ENCODE data around the gene MCU. TPM values are rescaled to one million over a fixed set of nuclear protein-coding genes. Genes with fewer than 3 reads are reported as not detected.

MCU gene
- polyA plus RNA-seq, 1 of the 3 experiments (the other 2 are of a cell fraction): 20.6 TPM

GRCh38 chr10:72887043-72887442 lies 195.1 kb downstream of the MCU start:
- Histone ChIP-seq H2AFZ (ENCODE audit: low read depth) (no peak overlapping the region), H3K9ac (no peak overlapping the region), H3K79me2 (ENCODE audit: insufficient read depth) (no peaks in the 10 kb centered on the region), H3K9me3 (no peaks in the 10 kb centered on the region), H3K4me3 (ENCODE audit: low read depth in 2 of 2, low read length in 1 of 2) (no peak overlapping the region), H3F3A (replicated peaks; ENCODE audit: insufficient read depth) (peaks cover 8% of the 10 kb centered on the region), H4K20me1 (ENCODE audit: insufficient read depth) (no peaks in the 10 kb centered on the region), H3K27ac (ENCODE audit: low read depth in 2 of 2, low read length in 1 of 2) (no peak overlapping the region), H3K4me2 (no peak overlapping the region), H3K4me1 (ENCODE audit: control insufficient read depth in 1 of 2, insufficient read depth in 2 of 2, low read depth in 1 of 2, low read length in 1 of 2) (no peaks in the 10 kb centered on the region; a peak in 1 of 4 replicates), H3K27me3 (ENCODE audit: insufficient read depth) (no peaks in the 10 kb centered on the region), H3K9me2 (no peaks in the 10 kb centered on the region), H3K36me3 (replicated peaks in 1 of 2; ENCODE audit: control insufficient read depth in 1 of 2, insufficient read depth in 2 of 2, low read length in 1 of 2) (peaks cover 27 to 37% of the 10 kb centered on the region in 2 experiments)
- no peak for DNase-seq
- TF ChIP-seq TAF1 (IDR thresholded peaks at IDR 0.05; ENCODE audit: borderline replicate concordance, low read depth, low read length) (no peak), POLR2AphosphoS5 (IDR thresholded peaks at IDR 0.05; ENCODE audit: low read depth, low read length) (no peak), EZH2phosphoT487 (IDR thresholded peaks at IDR 0.05; ENCODE audit: borderline replicate concordance, low read depth) (no peak)
- TF ChIP-seq, protein P1, sequence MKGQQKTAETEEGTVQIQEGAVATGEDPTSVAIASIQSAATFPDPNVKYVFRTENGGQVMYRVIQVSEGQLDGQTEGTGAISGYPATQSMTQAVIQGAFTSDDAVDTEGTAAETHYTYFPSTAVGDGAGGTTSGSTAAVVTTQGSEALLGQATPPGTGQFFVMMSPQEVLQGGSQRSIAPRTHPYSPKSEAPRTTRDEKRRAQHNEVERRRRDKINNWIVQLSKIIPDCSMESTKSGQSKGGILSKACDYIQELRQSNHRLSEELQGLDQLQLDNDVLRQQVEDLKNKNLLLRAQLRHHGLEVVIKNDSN (IDR thresholded peaks at IDR 0.05; ENCODE audit: borderline replicate concordance, low read depth): no peak
- ChIA-PET CTCF (no interaction called here), POLR2A (no interaction called here)
- WGBS (ENCODE audit: low lambda C conversion rate): 86% methylated on average over 5 of the region's 5 CpGs

DNA sequence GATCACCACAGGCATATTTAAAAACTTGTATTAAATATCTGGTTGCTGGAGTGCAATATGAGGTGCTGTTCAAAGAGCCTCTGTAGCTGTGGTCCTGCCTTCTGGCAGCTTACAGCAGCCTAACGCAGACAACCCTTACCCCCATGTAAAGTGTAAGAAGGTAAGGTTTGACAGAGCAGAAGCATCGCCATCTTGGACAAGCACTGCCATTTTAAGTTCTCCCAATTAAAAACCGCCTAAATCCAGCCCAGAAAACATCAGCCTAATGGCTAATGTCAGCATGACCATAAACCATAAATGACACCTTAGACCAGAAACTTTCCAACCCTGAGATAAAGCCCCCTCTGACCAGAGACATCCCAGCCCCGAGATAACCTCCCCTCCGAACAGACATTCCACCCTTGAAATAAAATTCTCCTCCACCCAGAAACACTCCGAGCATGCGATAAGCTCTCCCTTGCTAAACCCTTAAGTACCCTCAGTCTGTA lies 196.3 kb downstream of the MCU start:
- no peaks in the 10 kb centered on the region for H4K20me1 ChIP-seq (ENCODE audit: insufficient read depth)
- H3K4me1 ChIP-seq (ENCODE audit: control insufficient read depth in 1 of 2, insufficient read depth in 2 of 2, low read depth in 1 of 2, low read length in 1 of 2): no peaks in the 10 kb centered on the region; a peak in 1 of 4 replicates
- H3K36me3 ChIP-seq (replicated peaks in 1 of 2; ENCODE audit: control insufficient read depth in 1 of 2, insufficient read depth in 2 of 2, low read length in 1 of 2): peaks cover 27 to 37% of the 10 kb centered on the region in 2 experiments
- peaks cover 8% of the 10 kb centered on the region for H3F3A ChIP-seq (replicated peaks; ENCODE audit: insufficient read depth)
- no peak overlapping the region for H3K4me2 ChIP-seq
- DNase-seq: no peak
- H3K9me3 ChIP-seq: no peaks in the 10 kb centered on the region
- no peaks in the 10 kb centered on the region for H3K27me3 ChIP-seq (ENCODE audit: insufficient read depth)
- POLR2A ChIA-PET: no interaction called here
- H3K79me2 ChIP-seq (ENCODE audit: insufficient read depth): no peaks in the 10 kb centered on the region
- H3K27ac ChIP-seq (ENCODE audit: low read depth in 2 of 2, low read length in 1 of 2): no peak overlapping the region
- TF ChIP-seq FOXM1 (IDR thresholded peaks at IDR 0.05; ENCODE audit: low read depth): no peak
- no peak for TF ChIP-seq JUND (IDR thresholded peaks at IDR 0.05)
- TF ChIP-seq, protein P2, sequence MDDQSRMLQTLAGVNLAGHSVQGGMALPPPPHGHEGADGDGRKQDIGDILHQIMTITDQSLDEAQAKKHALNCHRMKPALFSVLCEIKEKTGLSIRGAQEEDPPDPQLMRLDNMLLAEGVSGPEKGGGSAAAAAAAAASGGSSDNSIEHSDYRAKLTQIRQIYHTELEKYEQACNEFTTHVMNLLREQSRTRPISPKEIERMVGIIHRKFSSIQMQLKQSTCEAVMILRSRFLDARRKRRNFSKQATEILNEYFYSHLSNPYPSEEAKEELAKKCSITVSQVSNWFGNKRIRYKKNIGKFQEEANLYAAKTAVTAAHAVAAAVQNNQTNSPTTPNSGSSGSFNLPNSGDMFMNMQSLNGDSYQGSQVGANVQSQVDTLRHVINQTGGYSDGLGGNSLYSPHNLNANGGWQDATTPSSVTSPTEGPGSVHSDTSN (IDR thresholded peaks at IDR 0.05): no peak
- TF ChIP-seq, protein P3, sequence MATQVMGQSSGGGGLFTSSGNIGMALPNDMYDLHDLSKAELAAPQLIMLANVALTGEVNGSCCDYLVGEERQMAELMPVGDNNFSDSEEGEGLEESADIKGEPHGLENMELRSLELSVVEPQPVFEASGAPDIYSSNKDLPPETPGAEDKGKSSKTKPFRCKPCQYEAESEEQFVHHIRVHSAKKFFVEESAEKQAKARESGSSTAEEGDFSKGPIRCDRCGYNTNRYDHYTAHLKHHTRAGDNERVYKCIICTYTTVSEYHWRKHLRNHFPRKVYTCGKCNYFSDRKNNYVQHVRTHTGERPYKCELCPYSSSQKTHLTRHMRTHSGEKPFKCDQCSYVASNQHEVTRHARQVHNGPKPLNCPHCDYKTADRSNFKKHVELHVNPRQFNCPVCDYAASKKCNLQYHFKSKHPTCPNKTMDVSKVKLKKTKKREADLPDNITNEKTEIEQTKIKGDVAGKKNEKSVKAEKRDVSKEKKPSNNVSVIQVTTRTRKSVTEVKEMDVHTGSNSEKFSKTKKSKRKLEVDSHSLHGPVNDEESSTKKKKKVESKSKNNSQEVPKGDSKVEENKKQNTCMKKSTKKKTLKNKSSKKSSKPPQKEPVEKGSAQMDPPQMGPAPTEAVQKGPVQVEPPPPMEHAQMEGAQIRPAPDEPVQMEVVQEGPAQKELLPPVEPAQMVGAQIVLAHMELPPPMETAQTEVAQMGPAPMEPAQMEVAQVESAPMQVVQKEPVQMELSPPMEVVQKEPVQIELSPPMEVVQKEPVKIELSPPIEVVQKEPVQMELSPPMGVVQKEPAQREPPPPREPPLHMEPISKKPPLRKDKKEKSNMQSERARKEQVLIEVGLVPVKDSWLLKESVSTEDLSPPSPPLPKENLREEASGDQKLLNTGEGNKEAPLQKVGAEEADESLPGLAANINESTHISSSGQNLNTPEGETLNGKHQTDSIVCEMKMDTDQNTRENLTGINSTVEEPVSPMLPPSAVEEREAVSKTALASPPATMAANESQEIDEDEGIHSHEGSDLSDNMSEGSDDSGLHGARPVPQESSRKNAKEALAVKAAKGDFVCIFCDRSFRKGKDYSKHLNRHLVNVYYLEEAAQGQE (IDR thresholded peaks at IDR 0.05; ENCODE audit: low read depth, low read length): no peak
- TF ChIP-seq FOXJ3 (CRISPR knock-in tag; IDR thresholded peaks at IDR 0.05): no peak
- no peak for TF ChIP-seq NFIC (IDR thresholded peaks at IDR 0.05; ENCODE audit: borderline replicate concordance)
- no peak for TF ChIP-seq SMC3 (IDR thresholded peaks at IDR 0.05; ENCODE audit: low read depth, low read length)
- no peak overlapping the region for H3K4me3 ChIP-seq (ENCODE audit: low read depth in 2 of 2, low read length in 1 of 2)
- H3K9ac ChIP-seq: no peak overlapping the region
- CTCF ChIA-PET: interaction anchor here (0.9 kb wide), 1 partner anchor 9 kb away, joined by 3 read pairs; no protein-coding TSS in a partner anchor
- H3K9me2 ChIP-seq: no peaks in the 10 kb centered on the region
- WGBS (ENCODE audit: low lambda C conversion rate): 95% methylated on average over 7 of the region's 7 CpGs
- H2AFZ ChIP-seq (ENCODE audit: low read depth): no peak overlapping the region

Measured in SK-N-SH (cell line).